GM19025 (cell line): ENCODE data around the gene RPTOR.

Source experiments
- ATAC-seq: cut with Tn5 transposase; IDR thresholded peaks from one replicate; pipeline ENCODE4 v1.9.1; 2021; ENCODE audit warnings: mild to moderate bottlenecking, low read depth, moderate library complexity; ENCODE audit not compliant: unreplicated experiment

RPTOR gene

DNA sequence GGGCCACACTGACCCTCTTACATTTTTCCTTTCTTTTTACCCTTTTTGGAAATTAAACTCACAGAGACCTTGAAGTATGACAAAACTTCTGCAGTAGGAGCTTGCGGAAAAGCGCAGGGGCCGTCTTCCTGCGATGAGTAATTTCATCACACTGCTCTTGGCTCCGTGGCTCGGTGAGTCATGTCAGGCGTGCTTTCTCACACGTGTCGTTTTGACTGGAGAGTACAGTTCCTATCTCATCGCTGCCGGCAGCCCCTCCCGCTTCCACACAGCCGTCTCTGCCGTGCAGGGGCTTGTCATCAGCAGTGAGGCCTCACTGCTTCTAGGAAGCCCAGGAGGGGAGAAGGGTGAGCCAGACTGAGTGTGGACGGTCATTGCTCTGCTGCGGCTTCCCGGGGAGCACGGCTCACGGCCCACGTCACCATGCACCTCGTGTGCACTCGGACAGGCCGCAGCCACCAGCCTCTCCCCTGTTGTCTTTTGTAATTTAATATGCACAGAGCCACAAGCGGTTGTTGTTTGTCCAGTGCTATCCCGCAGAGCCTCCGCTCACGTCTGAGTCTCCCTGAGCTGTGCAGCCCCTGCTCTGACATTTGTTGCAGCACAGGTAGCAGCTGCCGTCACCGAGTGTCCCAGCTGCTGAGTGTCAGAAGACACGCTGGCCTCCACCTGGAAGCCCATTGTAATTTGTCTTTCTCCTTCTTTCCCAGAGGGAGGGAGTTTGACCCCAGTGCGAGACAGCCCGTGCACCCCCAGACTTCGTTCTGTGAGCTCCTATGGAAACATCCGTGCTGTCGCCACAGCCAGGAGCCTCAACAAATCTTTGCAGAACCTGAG lies 347.6 kb downstream of the RPTOR start:
- ATAC-seq: peak; percentile 71

DNA sequence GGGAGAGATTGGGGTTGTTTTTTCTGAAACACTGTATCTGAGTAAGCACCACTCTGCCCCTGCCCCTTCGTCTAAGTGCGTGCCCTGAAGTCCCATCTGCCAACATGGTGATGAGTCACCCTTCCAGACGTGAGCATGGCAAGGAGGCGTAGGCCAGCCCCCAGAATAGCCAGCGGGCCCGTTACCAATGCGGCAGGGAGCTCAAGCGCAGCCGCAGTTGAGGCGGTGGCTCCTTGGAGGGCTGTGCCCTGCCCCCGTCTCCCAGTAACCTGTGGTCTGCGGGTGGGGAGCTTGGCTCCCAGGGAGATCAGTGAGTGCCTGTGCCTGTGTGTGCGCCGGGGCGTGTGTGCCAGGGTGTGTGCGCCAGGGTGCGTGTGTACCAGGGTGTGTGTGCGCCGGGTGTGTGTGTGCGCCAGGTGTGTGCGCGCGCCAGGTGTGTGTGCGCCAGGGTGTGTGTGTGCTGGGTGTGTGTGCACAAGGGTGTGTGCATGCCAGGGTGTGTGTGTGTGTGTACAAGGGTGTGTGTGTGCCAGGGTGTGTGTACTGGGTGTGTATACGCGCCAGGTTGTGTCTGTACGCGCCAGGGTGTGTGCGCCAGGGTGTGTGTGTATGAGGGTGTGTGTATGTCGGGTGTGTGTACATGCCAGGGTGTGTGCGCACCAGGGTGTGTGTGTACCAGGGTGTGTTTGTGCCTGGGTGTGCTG lies 348.4 kb downstream of the RPTOR start:
- ATAC-seq: no peak

DNA sequence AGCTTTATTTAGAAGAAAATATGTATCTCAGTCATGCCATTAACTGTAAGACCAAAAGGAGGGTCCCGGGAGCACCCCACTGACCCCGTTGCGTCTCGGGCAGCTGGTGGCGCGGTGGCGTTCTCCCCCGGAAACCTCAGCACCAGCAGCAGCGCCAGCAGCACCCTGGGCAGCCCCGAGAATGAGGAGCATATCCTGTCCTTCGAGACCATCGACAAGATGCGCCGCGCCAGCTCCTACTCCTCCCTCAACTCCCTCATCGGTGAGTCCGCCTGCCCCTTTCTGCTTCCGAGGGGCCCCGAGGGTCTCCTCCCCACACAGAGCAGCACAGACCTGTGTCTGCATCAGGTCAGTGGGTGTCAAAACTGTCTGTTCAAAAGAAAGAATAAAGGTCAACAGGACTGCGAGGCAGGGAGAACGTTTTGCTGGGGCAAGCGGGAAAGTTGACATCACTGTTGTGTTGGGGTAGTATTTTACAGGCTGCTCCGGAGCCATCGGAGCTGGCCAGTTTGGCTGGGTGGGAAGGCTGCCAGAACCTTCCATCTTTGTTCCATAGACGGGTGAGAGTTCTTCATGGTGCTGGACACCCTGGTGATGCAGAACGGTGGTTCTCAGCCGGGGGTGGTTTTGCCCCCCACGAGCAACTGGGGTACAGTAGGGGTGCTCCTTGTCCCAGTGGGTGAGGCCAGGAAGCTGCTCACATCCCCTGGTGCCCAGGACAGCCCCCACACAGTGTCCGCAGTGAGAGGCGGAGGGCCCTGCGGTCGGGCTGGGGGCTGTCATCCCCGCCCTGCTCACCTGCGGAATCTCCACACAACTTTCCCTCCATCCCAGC lies 349.2 kb downstream of the RPTOR start:
- no peak for ATAC-seq

DNA sequence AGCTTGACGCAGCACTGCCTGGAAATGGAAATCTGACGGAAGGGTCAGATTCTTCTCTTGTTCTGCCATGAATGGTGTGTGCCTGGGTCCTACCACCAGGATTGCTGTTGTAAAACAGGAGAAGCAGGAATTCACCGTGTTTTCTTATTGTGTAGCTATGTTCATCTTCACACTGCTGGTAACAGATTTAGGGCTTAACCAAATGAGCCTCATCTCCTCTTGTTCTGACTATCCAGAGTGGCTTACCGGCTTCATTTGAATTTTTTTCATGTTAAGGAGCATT lies 349.7 kb downstream of the RPTOR start:
- no peak for ATAC-seq

DNA sequence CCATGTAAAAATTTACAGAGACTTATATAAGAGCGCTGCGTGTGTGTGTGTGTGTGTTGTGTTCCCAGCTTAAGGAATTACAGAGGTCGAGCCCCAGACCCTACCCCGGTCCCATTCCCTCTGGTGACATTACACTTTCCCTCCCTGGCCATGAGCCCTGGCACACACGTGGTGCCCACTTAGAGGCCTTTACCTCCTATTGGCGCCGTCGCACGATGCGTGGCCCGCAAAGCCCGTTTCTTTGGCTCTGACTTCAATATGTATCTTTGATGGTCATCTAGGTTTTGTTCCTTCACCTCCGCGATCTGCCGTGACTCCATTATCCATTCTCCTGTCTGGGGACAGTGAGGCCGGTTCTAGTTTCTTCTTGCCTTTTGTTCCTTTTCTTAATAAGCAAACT lies 350.1 kb downstream of the RPTOR start:
- no peak for ATAC-seq

DNA sequence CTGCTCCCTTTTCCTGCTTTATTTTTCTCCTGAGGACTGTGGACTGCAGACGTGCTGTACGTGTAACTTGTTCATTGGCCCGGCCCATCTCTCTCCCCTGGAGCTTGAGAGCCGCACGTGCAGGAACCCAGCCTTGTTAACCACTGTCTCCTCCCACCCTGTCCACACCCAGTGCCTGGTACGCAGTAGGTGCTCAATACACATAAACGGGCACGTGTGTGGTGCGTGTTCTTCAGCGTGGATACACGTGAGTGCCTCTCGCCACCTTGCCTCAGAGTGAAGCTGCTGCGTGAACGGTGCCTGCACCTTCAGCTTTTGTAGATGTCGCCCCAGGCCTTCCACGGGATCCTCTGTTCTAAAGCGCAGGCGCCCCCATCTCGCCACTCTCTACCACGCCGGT lies 350.7 kb downstream of the RPTOR start:
- ATAC-seq: no peak

DNA sequence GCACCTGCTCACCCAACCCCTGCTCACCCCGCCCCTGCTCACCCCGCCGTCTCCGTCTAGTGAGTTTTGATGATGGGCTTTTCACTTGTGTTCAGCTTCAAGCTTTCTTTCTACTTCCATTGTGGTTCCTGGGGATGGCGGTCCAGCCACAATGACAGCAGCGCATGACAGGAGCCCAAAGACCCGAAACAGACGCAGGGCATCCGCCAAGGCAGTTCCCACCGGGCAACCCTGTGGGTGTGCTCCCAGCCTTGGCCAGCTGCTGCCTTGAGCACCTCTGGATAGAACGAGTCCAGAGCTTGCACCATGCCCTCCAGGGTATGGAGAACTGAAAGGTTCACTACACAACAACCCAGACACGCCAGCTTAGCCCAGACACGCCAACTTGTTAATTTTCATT lies 354.1 kb downstream of the RPTOR start:
- ATAC-seq: no peak

DNA sequence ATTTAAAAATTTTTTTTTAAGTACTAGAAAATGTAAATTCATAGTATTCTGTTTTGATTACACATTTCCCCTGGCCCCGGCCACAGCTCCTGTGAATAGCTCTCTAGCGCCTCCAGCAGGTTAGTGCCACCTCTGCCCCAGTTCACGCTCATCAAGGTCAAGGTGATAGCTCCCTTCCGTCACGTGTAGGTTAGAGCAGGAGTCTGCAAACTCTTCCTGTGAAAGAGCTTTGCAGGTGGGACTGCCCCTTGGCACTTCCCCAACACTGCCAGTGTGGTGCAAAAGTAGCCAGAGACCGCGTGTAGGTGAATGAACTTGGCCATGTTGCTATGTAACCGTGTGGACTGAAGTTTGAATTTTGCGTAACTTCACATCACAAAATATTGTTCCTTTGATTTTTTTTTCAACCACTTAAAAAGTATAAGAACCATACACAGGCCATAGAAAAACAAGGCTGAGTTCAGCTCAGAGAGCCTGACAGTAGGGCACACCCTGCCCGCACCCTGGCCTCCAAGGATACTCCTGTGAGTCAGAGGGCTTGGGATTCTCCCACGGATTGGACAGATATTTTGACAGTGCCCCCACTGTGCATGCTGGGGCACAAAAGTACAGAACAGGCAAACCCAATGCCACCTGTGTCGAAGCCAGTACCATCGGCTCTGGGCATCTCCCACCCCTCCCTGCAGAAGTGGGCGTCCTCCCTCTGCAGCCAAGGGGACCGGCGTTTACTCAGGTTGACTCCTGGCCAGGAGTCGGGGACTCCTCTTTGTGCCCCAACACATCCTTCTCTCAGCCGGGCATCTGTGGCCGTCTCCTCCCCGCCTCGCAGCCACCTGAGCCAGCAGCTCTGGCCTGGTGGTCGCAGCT lies 355.0 kb downstream of the RPTOR start:
- no peak for ATAC-seq

DNA sequence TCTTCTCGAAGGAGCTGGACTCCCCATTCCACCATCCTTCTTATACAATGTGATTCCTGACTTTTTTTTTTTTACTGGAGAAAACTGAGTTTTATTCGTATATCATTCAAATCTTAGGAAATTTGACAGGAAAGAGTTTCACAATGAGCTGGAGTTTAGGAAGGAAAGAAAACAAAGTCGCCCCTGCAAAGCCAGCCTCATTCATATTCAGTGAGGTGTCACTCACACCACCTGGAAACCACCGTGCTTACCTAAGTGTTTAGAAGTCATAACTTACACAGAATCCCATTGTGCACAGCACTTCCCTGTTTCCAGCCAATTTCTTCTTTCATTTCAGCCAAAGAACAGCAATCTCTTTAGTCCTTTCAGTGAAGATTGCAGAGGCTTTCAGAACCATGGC lies 356.7 kb downstream of the RPTOR start:
- no peak for ATAC-seq

DNA sequence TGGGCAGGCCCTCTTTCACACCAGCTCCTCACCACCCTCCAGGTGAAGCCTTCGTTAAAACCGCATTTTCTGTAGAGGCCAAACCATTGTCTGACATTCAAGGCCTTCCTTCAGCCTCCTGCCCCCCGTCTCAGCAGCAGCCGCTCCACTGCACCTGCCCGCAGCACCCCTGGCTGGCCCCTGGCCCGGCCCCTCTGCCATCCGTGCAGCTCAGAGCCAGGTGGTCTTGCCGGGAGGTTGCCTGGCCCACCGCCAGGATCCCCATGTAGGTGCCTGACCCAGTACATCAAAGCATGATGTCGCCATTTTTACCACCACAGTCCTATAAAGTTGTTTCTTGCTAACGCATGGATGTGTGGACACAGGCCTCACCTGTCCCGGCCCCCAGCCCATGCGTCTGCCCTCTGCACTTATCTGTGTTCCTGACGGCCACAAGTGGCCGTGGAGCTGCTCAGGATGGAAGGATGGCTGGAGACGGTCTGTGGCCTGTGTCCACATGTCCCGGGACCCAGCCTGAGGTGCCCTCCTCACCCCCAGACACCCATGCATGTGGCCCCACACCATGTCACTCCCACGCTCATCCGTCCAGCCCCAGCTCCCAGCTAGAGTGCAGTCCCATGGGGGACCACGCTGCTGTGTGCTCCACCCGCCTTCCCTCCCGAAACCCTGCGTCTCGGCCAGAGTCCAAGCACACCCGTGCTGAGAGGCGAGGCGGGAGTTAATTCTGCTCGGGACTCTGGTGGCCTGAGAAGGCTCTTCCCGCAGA lies 357.7 kb downstream of the RPTOR start:
- no peak for ATAC-seq

DNA sequence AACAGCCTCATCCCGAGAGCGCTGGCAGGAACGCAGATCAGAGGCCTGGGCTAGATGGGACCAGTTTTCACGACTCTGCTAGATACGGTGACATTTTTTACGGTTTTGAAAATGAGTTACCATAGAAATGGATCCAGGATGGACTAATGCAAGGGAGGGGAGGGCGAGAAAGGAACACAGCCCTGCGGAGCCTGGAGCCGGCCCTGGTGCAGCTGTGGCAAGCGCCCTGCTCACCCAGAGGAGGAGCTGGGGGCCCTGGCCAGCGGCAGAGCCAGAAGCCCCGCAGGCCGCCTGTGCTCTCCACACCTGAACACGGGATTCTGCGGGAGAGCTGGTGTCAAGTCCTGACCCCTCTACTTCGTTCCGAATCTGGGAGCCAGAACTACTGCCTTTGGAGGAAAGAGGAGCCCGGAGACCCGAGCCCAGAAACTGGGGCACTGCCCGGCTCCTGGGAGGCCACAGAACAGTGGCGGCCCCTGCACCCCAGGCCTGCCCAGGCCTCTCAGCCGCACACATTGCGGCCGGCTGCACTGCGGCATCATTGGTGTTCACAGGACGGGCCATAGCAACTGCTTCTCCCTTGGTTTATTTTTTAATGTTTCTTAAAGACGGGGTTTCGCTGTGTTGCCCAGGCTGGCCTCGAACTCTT lies 358.4 kb downstream of the RPTOR start:
- ATAC-seq: no peak

DNA sequence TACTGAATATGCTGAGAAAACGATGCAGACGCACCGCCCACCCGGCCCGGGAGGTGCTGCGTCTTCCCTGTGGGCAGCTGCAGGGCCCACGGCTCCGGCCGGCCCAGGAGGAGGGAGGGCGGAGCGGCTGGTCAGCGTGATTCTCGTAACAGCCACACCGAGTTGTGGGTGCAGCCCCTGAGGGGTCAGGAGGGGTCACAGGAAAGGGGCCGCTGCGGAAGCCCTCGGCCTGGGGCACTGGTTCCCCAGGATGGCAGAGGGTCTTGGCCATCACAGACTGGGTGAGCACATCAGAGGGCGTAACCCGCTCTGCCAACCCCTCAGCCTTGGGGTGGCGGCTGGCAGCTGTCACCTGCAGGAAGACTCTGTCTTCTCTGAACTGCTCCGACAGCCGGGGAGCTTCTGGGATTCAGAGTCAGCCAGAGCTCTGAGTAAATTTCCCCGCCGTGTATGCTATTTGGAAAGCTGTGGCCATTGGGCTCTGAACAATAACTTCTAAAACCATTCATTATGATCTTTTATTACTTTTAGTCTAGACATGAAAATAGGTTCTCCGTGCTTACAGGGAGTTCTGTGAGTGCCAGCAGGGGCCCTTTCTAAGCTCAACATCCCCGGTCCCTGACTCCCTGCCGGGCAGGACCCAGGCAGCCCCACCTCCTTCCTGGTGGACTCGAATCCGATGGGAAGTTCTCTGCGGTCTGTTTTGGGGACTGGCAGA lies 359.6 kb downstream of the RPTOR start:
- no peak for ATAC-seq

DNA sequence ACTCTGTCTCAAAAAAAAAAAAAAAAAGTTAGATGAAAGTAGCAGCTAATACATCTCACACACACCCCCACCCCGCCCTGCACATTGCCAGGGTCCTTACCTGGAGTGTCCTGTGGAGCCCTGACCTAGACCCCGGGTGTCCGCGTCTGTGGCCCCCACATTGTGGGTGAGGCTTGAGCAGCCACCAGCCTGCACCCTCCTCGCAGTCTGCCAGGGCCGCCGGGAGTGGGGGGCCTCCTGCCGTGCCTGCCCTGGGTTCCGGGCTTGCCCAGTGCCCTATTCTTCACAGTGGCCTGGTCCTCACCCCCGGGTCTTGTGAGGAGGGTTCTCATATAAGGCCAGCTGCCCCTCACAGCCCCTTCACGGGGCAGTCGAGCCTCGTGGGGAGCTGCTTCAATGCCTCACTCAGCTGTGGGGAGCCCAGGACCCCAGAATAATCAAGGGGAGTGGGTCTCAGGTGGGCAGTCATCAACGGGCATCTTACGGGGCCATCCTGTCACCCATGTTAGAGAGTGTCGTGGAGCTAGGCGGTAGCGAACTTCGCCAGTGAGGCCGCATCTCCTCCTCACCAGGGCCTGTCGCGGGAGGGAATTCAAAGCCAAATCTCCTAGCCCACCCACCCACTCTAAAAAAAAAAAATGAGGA lies 361.1 kb downstream of the RPTOR start:
- no peak for ATAC-seq

DNA sequence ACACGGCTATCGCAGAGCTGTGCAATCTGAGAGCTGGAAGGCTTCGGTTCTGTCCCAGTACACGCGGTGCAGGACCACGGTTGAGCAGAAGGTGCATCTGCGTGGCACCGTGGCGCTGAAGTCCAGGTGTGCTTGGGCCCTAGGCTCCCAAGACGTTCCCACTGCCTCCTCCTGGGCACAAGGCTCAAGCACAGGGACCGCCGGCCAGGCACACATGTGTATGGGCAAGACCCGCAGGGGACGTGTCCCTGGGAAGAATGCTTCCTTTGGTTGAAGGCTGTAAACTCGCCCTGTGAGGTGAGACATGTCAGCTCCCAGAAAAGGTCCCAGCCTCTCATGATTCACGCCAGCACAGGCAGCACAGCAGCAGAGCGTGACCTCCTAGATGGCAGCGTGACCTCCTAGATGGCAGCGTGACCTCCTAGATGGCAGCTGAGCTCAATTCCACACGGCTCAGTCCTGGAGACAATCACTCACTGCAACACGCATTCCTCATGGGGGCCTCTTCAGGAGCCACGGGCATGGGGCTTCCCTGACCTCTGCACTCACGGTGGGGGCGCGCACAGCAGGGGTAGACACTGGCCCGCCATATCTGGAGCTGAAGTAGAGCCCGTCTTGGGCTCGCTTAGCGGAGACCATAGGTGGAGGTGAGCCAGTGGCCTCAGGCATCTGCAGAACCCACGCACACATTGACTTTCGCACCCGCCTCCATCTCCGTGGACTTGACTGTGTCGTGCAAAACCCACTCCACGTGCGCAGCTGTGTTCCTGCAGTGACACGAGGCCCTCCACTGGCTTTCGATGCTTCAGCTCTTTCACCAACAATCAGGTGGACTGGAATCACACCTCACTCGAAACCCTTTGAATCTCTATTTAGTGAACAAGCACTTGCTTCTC lies 362.0 kb downstream of the RPTOR start:
- no peak for ATAC-seq

DNA sequence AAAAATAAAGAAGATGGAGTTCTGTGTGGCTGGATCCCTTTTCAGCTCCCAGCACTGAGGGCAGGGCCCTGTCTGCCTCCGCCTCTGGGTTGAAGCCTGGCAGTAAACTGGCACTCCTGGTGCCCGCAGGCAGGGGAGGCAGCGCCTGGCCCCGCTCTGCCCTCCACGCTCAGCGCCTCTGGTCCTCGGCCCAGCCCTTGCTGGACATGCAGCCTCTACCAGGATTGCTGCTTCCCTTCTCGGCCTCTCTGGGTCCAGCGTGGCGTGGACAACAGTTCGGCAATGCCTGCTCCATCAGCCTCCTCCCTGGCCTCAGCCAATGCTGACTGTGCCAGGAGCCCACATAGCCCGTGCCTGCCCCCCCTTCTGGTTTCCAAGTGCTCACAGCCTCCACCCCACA lies 362.6 kb downstream of the RPTOR start:
- ATAC-seq: no peak

DNA sequence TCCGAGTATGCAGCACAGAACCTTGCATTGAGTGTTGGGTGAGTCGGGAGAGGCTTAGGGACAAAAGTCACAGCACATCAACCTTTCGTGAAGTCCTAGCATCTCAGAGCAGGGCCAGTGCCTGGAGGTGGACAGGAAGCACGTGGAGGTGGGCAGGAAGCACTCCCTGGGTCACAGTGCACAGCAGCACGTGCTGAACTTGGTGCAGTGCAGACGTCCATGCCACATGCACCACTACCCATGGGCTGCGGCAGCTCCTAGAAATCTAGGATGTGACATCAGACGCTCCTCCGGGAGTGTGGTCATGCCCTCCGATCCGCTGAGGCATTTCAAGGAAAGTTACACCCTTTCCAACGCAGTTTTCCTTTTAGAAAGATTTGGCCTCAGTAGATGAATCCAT lies 363.6 kb downstream of the RPTOR start:
- ATAC-seq: no peak

DNA sequence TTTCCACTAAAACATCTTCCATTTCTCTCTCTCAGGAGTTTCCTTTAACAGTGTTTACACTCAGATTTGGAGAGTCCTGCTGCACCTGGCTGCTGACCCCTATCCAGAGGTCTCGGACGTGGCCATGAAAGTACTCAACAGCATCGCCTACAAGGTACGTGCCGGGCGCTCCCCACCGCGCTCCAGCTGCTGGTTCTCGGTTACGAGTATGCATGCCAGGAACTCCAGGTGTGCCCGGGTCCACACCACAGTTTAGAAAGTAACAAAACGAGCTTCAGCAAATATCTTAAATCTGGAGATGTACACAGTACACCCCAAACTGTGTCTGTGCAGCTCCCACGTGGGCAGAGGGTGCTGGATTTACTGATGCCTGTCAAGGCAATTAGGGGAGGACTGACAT lies 364.1 kb downstream of the RPTOR start:
- no peak for ATAC-seq
